Activated CD4-positive, alpha-beta T cell treated with anti-CD3 and anti-CD28 coated beads, Interleukin-2, amount 50 U/mL, for 4 hours (primary cell): ENCODE results near the gene USPL1.
"Not testable (repeated sequence)": the region's sequence is repeated elsewhere in the genome, so short reads cannot be mapped to it uniquely, and the experiment has no call there.

ENCODE experiments used
- DNase-seq, 2 experiments: peaks; one replicate each; pipeline ENCODE4 v3.0.0-alpha.2; 2020

The USPL1 gene

DNA sequence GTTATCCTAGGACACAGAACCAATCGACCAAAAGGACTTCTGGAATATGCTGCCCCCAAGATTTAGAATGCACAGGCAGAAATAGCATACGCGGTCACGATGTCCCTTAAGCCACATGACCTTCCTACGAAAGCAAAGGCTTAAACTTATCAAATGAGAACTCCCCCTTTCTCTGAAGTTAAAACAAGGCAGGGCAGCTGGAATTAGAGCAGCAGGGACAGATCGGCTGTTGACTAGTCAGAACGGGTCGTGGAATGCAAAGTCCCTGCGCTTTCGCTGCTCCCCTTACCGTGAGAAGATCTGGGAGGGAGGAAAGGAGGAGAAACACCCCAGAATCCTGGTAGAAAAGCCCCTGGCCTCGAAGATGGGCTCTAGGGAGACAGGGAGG lies 799 bp upstream of the USPL1 start:
- peak in 1 of 2 experiments; percentile 34 for DNase-seq

DNA sequence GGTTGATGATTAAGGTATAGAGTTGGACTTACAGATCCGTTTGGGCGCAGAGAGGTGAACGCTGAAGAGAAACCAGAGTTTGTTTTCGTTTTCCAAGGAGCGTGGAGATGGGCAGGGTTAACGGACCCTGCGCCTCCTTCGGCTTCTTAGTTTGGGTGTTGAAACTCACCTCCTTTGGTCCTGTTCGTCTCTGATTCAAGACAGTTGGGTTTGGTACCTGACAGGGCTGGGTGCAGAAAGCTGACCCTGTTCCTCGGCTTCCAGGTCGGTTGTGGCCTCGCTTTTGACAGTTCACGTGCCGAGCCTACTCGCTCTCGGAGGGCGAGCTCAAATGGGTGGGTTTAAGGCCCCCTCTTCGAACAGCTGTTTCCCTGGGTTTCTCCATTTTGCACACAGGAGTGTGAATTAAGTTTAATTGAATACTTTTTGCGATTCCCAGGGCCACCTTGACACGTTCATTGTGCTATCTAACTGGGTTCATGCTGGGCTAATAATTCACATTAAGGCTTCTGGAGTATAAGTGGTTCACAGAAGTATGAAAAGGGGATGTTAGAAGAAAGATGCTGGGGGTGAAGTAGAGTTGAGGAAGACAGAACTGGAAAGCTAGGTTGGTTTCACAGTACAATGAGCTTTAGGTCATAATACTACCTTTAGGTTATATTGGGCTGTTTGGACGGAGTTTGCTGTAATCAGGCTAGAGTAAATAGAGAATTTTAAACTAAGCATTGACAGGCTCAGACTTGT lies 638 bp downstream of the USPL1 start:
- no peak for DNase-seq

DNA sequence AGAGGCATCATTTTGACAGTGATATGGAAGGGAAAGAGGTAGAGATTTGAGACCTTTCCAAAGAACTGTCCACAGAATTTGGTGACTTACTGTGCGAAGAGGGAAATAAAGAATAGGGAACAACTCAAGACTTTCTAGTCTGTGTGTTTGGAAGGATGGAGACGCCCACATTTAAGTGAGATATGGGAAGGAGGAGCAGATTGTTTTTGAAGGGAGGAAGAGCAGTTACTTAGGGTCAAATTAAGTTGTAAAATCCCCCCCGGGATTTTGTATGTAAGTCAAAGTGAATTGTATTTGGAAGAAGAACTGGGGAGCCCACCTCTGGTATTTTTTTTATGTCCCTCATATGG lies 1.2 kb downstream of the USPL1 start:
- no peak for DNase-seq

DNA sequence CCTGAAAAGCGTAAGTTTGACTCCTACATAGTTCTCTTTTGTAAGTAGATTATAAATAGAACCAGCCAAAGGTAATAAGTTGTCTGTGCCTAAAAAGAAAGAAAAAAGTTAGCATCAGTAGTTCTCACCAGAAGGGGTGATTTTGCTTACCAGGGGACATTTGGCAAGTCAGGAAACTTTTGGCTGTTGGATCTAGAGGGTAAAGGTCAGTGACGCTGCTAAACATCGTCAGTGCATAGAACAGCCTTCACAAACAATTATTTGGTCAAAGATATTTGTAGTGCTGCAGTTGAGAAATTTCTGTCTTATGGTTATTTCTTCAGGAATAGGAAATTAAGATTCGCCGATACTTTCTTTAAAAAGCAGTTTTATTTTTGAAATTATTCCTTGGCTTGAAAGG lies 2.0 kb downstream of the USPL1 start:
- no peak for DNase-seq

DNA sequence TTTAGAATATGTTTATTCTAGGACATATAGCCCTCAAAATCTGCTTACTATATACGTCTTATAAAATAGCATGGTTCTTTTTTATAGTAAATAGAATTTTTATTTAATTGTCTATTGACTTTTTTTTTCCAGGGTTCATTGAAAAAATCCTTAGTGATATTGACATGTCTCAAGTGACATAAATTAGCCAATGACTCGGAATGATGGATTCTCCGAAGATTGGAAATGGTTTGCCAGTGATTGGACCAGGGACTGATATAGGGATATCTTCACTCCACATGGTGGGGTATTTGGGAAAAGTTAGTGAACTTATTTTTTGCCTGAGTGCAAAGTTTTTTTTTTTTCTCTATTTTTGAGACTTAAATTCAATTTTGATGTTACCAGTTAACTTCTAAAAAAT lies 3.2 kb downstream of the USPL1 start:
- DNase-seq, result no peak

DNA sequence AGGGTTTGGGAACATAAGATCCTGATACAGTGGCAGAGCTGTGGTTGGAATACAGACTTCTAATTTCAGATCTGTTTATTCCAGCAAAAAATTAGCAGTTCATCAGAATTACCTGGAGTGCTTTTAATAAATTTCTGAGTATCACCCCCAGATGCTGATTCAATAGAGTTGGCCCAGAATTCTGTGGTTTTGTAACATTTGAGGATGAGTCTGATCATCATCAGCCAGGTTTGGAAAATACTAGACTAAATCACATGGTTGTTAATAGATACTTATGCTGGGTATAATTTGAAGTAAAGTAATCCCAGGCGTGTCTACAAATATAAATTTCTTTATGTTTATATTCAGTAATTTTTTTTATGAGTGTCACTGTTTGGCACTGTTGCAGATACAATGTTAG lies 4.8 kb downstream of the USPL1 start:
- DNase-seq, result no peak

DNA sequence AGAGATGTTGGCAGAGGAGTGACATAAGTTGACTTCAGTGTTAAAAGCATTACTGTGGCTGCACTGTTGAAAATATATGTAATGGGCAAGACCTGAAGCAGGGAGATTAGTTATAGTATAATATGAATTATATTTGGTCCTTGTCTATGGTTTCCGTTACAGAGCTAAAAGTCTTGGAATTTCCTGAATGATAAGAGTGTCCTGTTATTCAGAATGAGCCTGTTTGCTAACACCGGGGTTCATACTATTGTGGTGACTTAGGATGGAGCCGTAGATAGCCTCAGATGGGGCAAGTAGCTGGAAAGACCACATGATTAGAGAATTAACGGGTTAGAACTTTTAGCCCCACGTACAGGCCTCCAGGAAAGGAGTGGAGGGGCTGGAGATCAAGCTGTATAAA lies 5.7 kb downstream of the USPL1 start:
- no peak for DNase-seq

DNA sequence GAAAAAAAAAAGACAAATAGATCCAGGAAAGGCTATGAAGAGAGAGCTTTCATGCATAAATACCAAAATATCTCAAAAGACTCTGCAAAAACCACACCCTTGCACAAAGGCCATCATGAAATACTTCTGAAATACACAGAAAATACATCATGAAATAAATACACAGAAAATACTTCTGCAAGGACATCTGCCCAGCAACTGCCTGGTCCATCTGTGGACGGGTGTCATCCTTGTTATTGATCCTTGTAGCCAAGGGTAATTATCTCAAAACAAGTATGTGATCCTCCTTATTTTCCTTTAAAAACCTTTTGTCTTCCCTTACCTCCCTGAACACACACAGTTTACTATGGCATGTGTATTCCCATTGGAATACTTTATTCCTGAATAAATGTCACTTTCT lies 6.9 kb downstream of the USPL1 start:
- no peak for DNase-seq

DNA sequence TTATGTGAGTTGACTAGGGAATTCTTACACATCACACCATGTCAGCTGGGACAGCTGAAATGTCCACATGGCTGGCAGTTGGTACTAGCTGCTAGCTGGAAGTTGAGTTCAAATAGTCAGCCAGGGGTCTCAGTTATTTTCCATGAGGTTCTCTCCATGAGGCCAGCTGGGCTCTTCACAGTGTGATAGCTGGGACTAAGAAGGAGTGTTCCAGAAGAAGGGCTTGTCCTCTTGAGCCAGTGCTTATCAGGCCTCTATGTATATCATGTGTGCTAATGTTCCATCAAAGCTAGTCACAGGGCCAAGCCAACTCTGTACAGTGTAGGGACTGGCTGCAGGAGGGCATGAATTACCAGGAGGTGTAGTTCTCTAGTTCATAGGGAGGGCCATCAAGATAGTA lies 11.8 kb downstream of the USPL1 start:
- DNase-seq, result no peak

DNA sequence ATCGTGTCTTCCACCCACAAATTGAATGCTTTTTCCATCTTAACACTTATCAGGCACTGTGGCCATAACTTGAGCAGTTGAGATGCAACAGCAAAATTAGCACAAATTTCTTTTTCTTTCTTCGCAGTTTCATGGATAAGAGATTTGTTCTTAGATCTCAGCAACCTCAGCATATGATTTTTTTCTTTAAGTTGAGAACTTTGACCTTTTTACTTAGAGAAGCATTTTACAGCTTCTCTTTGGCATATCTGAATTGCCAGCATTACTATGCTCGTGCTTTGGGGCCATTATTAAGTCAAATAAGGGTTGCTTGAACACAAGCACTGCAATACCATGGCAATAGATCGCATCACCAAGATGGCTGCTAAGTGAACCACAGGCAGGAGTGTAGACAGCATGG lies 16.1 kb downstream of the USPL1 start:
- DNase-seq, result no peak

DNA sequence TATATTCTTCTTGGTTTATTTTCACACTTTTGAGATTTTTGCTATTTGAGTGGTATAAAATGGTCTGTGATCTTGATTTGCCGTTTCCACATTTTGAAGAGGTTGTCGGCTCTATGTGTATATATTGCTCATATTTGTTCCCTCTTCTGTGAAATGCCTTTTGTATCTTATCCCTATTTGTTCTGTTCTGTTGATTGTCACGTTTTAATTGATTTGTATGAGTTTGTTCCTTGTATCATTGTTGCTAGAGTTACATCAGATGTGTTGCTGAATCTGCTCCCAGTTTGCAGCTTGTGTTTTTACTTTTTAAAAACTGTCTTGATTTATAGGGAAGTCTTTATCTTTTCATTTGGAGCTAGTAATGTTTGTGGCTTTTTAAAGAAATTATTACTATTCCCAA lies 17.1 kb downstream of the USPL1 start:
- DNase-seq, result no peak

DNA sequence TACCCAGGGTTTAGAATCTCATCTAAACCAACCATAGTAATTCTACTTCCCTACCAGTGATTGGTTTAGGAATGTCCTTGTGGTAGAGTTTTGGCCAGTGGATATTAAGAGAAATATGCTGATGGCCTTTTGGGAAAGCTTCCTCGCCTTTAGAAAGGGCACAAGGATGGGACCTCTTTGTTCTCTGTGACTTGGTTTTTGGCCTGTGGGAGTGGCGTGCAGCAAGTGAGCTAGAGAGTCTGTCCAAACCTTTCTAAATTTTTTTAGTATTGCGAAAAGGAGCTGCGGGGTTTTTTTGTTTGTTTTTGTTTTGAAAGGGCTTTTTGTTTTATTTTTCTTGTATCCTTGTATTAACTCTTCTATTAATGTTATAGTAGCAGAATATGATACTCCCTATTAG lies 20.6 kb downstream of the USPL1 start:
- no peak for DNase-seq

DNA sequence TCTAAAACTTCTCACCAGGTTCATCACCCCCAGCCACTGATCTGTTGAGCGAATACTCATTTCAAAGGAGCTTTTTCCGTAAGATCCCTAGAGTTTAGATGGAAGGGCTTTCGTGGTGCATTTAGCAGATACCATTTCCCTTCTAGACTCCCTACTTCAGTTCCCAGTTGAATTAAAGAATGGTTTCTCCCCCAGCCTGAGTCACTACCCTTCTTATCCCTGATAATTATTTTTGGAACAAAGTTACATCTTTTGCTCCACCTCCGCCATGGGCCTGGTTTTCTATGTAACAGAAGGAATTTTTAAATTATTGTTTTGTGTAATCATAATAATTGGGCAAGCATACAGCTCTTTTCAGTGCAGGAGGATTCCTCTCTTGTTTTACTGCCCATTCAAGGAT lies 22.0 kb downstream of the USPL1 start:
- no peak for DNase-seq

DNA sequence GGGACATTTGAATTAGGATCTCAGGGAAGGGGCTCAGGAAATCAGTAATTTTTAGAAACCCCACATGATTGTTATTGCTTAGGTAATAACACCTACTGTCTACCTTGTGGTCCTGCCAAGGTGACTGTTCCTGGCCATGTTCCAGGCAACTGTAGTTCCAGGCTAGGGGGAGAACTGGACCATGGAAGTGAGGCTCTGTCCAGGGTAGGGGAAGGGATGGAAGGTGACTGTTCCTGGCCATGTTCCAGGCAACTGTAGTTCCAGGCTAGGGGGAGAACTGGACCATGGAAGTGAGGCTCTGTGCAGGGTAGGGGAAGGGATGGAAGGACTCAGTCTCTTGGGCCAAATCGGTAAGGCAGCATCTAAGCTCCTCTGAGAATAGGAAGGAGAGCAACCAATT lies 23.5 kb downstream of the USPL1 start:
- not testable (repeated sequence) for DNase-seq

DNA sequence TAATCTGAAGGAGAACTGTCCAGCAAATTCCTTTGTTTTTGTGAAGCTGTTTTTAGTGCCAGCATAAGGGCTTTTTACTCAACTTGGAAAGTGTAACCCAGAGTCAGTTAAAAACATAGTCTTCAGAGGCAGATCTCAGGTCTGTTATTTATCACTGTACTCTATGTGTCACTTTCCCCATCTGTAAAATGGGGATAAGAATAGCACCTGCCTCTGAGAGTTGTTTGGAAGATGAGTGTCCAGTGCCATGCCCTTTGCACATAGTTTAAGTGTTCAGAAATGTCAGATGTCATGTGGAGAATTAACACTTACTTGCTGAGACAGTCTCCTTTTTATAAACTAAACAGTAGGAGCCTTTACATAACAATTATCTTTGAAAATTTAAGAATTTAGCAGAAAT lies 27.9 kb downstream of the USPL1 start:
- DNase-seq, result no peak

DNA sequence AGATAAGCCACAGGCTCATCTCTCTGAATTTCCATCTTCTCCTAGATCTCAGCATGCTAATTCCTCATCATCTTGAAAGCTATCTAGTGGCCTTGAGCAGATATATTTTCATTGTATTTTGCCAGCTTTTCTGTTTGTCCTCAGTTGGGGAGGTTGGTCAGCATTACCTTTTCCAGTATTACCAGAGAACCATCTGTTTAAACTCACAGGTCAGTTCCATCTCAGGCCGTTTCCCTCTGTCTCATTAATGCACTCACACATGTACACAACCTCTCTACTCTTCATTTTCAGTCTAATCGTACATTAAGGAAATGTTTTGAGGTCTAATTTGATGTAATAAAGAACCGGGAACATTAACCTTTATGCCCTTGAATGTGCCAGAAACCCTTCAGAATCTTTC lies 29.7 kb downstream of the USPL1 start:
- no peak for DNase-seq

DNA sequence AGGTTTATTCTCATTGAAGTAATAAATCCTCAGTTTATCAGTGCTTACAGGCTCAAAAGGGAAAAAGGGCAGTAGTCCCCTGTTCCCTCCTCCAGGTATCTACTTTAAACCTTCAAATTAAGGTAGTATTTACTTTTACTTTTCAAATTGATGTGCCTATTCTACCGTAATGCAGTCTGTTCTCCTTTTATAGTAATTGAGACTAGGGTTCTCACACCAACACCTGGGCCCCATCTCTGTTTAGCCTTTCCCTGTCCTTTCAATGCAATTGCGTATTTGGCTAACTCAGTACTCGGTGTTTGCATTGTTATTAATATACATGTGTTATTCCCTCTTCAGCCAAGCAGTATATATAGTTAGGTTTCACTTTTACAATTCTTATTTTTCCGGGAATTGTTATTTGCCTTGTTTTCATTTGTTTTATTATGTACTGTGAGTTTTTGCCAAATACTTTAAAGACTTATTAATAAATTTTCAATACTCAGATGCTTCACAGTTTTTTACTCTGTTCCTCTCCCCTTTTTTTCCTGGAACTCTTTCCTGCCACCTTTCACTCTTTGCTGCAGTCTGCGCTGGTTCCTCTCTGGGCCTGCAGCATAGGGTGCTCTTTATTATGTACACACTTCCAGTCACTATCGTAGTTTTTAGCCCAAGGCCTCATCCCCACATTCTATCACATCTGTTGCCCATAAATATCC lies 30.3 kb downstream of the USPL1 start:
- DNase-seq, result no peak

DNA sequence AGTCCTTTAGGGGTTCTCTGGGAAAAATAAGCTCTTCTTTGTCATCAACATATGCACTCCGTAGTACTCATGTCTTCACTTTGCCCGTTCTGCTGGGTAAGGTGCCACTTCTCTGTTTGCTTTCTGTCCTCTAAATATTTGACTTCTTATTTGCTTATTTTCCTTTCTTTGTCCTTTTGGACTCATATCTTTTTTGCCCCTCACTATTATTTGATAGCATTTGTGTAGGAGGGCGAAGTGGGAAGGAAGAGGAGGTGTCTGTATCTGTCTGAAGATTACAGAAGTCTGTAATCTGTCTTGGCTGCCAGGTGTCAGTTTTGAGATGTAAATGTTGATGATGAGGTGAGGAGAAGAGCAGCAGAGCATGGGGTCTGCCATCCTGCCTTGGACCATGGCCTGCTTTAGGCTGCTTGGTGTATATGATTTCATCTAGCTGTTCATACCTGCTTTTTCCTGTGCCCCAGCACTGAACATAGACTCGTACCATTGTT lies 30.8 kb downstream of the USPL1 start:
- DNase-seq, result no peak

DNA sequence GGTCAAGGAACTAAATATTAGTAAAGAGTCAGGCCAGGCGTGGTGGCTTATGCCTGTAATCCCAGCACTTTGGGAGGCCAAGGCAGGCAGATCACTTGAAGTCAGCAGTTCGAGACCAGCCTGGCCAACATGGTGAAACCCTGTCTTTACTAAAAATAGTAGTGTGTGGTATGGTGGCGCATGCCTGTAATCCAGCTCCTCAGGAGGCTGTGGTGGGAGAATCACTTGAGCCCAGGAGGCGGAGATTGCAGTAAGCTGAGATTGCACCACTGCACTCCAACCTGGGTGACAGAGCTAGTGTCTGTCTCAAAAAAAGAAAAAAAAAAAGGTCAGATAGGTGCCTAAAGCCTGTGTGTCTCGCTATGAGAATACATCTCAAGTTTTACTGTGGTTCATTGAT lies 33.9 kb downstream of the USPL1 start:
- not testable (repeated sequence) for DNase-seq

DNA sequence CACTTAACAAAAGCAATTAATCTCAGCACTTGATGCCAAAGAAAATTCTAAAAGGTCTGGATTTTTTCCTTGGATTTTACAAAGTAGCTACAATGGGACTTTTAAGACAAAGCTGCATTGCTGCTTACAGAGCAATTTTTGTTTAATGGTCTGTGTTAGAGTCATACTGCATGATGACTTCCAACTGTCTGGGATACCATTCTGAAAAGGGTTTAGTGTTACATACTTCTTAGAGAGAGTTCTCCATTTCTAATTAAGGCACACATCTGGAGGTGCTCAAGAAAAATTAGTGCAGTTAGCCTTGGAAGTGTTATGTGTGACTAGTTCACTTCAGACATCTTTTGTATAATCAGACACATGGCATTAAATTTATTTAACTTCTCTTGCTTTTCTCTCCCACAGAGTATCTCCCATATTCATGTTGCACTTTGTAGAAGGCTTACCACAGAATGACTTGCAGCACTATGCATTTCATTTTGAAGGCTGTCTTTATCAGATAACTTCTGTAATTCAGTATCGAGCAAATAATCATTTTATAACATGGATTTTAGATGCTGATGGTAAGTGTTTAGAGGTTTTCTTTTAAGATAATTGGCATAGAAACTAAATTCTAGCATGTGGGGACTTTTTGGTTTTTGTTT lies 35.1 kb downstream of the USPL1 start:
- no peak for DNase-seq

DNA sequence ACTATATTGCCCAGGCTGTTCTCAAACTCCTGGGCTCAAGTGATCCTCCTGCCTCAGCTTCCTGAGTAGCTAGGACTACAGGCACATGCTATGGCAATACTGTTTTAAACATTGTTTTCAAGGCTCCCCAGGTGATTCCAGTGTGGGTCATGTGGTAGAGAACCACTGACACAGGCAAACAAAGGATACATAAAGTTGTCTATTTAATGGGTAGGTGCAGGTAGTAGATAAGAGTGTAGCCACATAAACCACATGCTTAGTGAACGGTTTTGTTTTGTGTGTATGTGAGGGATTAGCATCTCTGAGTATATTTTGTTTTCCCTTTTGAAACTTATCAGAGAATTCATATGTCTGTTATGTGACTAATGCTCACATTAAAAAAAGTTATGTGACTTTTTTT lies 36.7 kb downstream of the USPL1 start:
- DNase-seq, result no peak

DNA sequence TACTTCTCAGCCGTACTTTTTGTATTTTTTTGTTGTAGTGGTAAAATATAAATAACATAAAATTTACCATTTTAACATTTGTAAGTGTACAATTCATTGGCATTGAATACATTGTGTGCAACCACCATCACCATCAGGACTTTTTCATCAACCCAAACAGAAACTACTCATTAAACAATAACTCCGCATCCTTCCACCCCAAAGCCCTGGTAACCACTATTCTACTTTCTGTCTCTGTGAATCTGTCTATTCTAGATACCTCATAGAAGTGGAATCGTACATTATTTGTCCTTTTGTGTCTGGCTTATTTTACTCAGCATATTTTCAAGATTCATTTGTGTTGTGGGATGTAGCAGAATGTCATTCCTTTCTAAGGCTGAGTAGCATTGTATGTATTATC lies 38.5 kb downstream of the USPL1 start:
- DNase-seq, result no peak

DNA sequence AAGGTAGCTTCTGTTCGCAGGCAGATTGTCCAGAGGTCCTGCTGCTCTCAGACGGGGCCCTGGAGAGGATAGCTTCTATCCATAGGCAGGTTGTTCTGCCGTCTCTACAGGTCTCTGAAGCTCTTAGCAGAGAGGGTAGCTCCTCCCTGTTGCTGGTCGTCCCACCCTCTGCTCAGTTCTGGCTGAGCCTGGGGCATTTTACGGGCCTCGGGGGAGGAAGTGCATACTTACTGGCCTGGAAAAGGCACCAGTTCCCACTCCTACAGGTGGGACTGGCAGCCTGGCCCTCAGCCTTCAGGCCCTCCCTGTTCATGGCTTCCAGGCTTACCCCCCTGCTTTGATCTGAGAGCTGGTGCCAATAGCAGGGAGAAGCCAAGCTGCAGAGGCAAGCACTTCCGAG lies 42.3 kb downstream of the USPL1 start:
- no peak for DNase-seq

DNA sequence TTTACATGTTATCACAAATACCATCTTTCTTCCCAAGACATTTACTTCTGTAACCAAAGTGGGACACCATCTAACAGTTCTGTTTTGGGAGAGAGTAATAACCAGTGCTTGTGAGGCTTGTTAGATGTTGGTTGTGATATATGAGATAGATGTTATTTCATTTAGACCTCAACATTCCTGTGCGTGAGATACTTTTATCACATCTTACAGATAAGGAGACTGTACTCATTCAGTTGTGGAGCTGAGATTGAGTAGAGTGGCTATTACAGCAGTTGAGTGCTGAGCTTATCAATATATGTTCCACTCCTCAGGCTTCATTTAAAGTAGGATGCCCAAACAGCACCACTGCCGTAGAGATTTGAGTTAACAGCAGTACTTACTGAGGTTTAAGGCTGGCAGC lies 43.1 kb downstream of the USPL1 start:
- no peak for DNase-seq
